WTC11 (cell line): Measurements from ENCODE around the gene PROSER3. TPM values are rescaled to one million over a fixed set of nuclear protein-coding genes. Genes with fewer than 3 reads are reported as not detected.

Source experiments
- ATAC-seq: fragments of 200-7000 bp; cut with Tn5 transposase; 2 replicates; pipeline ENCODE4 v1.10.0; 2021; ENCODE audit warnings: mild to moderate bottlenecking, moderate library complexity
- CTCF ChIA-PET: fragments of 300-600 bp; sonication (Branson Sonifier 250); formaldehyde crosslinking; loops from one replicate; lab custom pipeline; 2021; ENCODE audit warnings: antibody characterized with exemption; lab: Charles Lee
- POLR2A ChIA-PET: fragments of 350-600 bp; sonication (Branson Sonifier 250); formaldehyde crosslinking; loops from one replicate; lab custom pipeline; 2021; ENCODE audit warnings: antibody characterized with exemption; lab: Charles Lee
- DNase-seq: peaks from one replicate; pipeline ENCODE4 v3.0.0; 2021; ENCODE audit warnings: low spot score
- H3K27ac Mint-ChIP-seq: 2 replicates; pipeline ENCODE4 v1.8.0; 2021; ENCODE audit warnings: mixed read lengths
- H3K27me3 Mint-ChIP-seq: 2 replicates; pipeline ENCODE4 v1.8.0; 2021; ENCODE audit warnings: low read depth, mild to moderate bottlenecking, moderate library complexity, mixed read lengths
- H3K36me3 Mint-ChIP-seq: 2 replicates; pipeline ENCODE4 v1.8.0; 2021; ENCODE audit warnings: mixed read lengths
- H3K4me1 Mint-ChIP-seq: 2 replicates; pipeline ENCODE4 v1.8.0; 2022; ENCODE audit warnings: mixed read lengths
- H3K4me3 Mint-ChIP-seq: 2 replicates; pipeline ENCODE4 v1.8.0; 2021; ENCODE audit warnings: mild to moderate bottlenecking, moderate library complexity, mixed read lengths
- H3K9me3 Mint-ChIP-seq: 2 replicates; pipeline ENCODE4 v1.8.0; 2021; ENCODE audit warnings: mixed read lengths
- ATF1 ChIP-seq: sonication (generic); formaldehyde crosslinking; IDR thresholded peaks from 2 replicates; pipeline ENCODE4 v1.8.1; 2023; ENCODE audit warnings: mild to moderate bottlenecking, moderate library complexity, missing genetic modification reagents
- ATF2 ChIP-seq: sonication (generic); formaldehyde crosslinking; IDR thresholded peaks from 2 replicates; pipeline ENCODE4 v1.8.1; 2022; ENCODE audit warnings: low read depth, missing genetic modification reagents, borderline replicate concordance
- CTCF ChIP-seq: fragments of 200-600 bp; IDR thresholded peaks from 2 replicates; pipeline ENCODE4 v1.8.0; 2022; ENCODE audit warnings: antibody characterized with exemption
- ESRRA ChIP-seq: sonication (generic); formaldehyde crosslinking; IDR thresholded peaks from 2 replicates; pipeline ENCODE4 v1.8.1; 2022; ENCODE audit warnings: mild to moderate bottlenecking, missing genetic modification reagents, borderline replicate concordance
- ETV6 ChIP-seq: sonication (generic); formaldehyde crosslinking; IDR thresholded peaks from 2 replicates; pipeline ENCODE4 v1.8.1; 2022; ENCODE audit warnings: mild to moderate bottlenecking, missing genetic modification reagents
- FOXK1 ChIP-seq: sonication (generic); formaldehyde crosslinking; IDR thresholded peaks from 2 replicates; pipeline ENCODE4 v1.8.0; 2022; ENCODE audit warnings: mild to moderate bottlenecking, moderate library complexity, missing genetic modification reagents
- FOXP1 ChIP-seq: sonication (generic); formaldehyde crosslinking; IDR thresholded peaks from 2 replicates; pipeline ENCODE4 v1.8.0; 2022; ENCODE audit warnings: missing genetic modification reagents, mild to moderate bottlenecking, moderate library complexity, borderline replicate concordance
- GABPB1 ChIP-seq: sonication (generic); formaldehyde crosslinking; IDR thresholded peaks from 2 replicates; pipeline ENCODE4 v1.8.1; 2023; ENCODE audit warnings: mild to moderate bottlenecking, missing genetic modification reagents
- GRHL2 ChIP-seq: fragments of 250-450 bp; sonication (Bioruptor Pico); IDR thresholded peaks from 2 replicates; pipeline ENCODE4 v1.8.0; 2022; ENCODE audit warnings: mild to moderate bottlenecking, moderate library complexity; ENCODE audit not compliant: insufficient replicate concordance, severe bottlenecking
- JAZF1 ChIP-seq: fragments of 250-450 bp; sonication (Bioruptor Pico); IDR thresholded peaks from 2 replicates; pipeline ENCODE4 v1.9.0; 2021; ENCODE audit warnings: moderate library complexity, mild to moderate bottlenecking, inconsistent platforms
- MYBL2 ChIP-seq: sonication (generic); formaldehyde crosslinking; IDR thresholded peaks from 2 replicates; pipeline ENCODE4 v1.8.1; 2023; ENCODE audit warnings: mild to moderate bottlenecking, moderate library complexity, missing genetic modification reagents
- NFE2L1 ChIP-seq: sonication (generic); formaldehyde crosslinking; IDR thresholded peaks from 2 replicates; pipeline ENCODE4 v1.8.1; 2023; ENCODE audit warnings: missing genetic modification reagents
- NR1H2 ChIP-seq: sonication (generic); formaldehyde crosslinking; IDR thresholded peaks from 2 replicates; pipeline ENCODE4 v1.9.0; 2021; ENCODE audit warnings: mild to moderate bottlenecking, moderate library complexity, missing genetic modification reagents
- TEAD1 ChIP-seq: sonication (generic); formaldehyde crosslinking; IDR thresholded peaks from 2 replicates; pipeline ENCODE4 v1.8.0; 2022; ENCODE audit warnings: mild to moderate bottlenecking, missing genetic modification reagents
- TP53 ChIP-seq: sonication (generic); formaldehyde crosslinking; IDR thresholded peaks from 2 replicates; pipeline ENCODE4 v1.8.1; 2023; ENCODE audit warnings: mild to moderate bottlenecking, missing genetic modification reagents
- USF1 ChIP-seq: sonication (generic); formaldehyde crosslinking; IDR thresholded peaks from 2 replicates; pipeline ENCODE4 v1.8.0; 2022; ENCODE audit warnings: mild to moderate bottlenecking, missing genetic modification reagents
- USF2 ChIP-seq: sonication (generic); formaldehyde crosslinking; IDR thresholded peaks from 2 replicates; pipeline ENCODE4 v1.8.1; 2023; ENCODE audit warnings: mild to moderate bottlenecking, missing genetic modification reagents, moderate library complexity
- ZNF263 ChIP-seq: sonication (generic); formaldehyde crosslinking; IDR thresholded peaks from 2 replicates; pipeline ENCODE4 v1.8.1; 2022; ENCODE audit warnings: low read depth, mild to moderate bottlenecking, moderate library complexity, missing genetic modification reagents
- ZNF396 ChIP-seq: fragments of 250-450 bp; sonication (Bioruptor Pico); IDR thresholded peaks from 2 replicates; pipeline ENCODE4 v1.8.0; 2021; ENCODE audit warnings: mild to moderate bottlenecking, moderate library complexity, borderline replicate concordance
- ZNF532 ChIP-seq: fragments of 250-450 bp; sonication (Bioruptor Pico); IDR thresholded peaks from 2 replicates; pipeline ENCODE4 v1.9.0; 2021; ENCODE audit warnings: mild to moderate bottlenecking, borderline replicate concordance
- total RNA-seq: library from RNA; stranded (reverse); gene quantifications from 3 replicates; pipeline ENCODE4 v1.2.3, GENCODE V29; 2021
- TF ChIP-seq, protein P1 (sequence below): sonication (generic); formaldehyde crosslinking; IDR thresholded peaks from 2 replicates; pipeline ENCODE4 v1.8.1; 2023; ENCODE audit warnings: mild to moderate bottlenecking, missing genetic modification reagents
- TF ChIP-seq, protein P2 (sequence below): sonication (generic); formaldehyde crosslinking; IDR thresholded peaks from 2 replicates; pipeline ENCODE4 v1.8.0; 2022; ENCODE audit warnings: mild to moderate bottlenecking, missing genetic modification reagents

Gene PROSER3
- total RNA-seq, 1 experiment from 2014 or later, result 32.9 TPM

- Mint-ChIP-seq H3K36me3 (no peaks in the 10 kb centered on the region), H3K27ac (no peak overlapping the region), H3K27me3 (peaks cover 32% of the 10 kb centered on the region), H3K4me1 (peaks cover 9% of the 10 kb centered on the region), H3K4me3 (no peak overlapping the region), H3K9me3 (no peaks in the 10 kb centered on the region)
- ChIA-PET CTCF (interaction anchor here (0.5 to 2.8 kb wide), 2 partner anchors 8 to 113 kb away, joined by 4 to 11 read pairs; no protein-coding TSS in a partner anchor), POLR2A (no interaction called here)
- DNase-seq, result no peak
- no peak for ATAC-seq
- TF ChIP-seq ATF2 (no peak), NR1H2 (CRISPR knock-in tag) (no peak), ZNF263 (CRISPR knock-in tag) (no peak), USF2 (CRISPR knock-in tag) (no peak), JAZF1 (no peak), TP53 (CRISPR knock-in tag) (no peak), ESRRA (CRISPR knock-in tag) (no peak)
- TF ChIP-seq, protein P1, sequence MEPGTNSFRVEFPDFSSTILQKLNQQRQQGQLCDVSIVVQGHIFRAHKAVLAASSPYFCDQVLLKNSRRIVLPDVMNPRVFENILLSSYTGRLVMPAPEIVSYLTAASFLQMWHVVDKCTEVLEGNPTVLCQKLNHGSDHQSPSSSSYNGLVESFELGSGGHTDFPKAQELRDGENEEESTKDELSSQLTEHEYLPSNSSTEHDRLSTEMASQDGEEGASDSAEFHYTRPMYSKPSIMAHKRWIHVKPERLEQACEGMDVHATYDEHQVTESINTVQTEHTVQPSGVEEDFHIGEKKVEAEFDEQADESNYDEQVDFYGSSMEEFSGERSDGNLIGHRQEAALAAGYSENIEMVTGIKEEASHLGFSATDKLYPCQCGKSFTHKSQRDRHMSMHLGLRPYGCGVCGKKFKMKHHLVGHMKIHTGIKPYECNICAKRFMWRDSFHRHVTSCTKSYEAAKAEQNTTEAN (CRISPR knock-in tag), result no peak
These were observed 34.9 kb downstream of the PROSER3 start for GRCh38 chr19:35792888-35793287.

GRCh38 chr19:35793381-35794165 is 35.6 kb downstream of the PROSER3 start:
- Mint-ChIP-seq H3K36me3 (no peaks in the 10 kb centered on the region), H3K27ac (no peak overlapping the region), H3K4me1 (peaks cover 12% of the 10 kb centered on the region), H3K27me3 (peaks cover 37% of the 10 kb centered on the region), H3K4me3 (no peak overlapping the region), H3K9me3 (no peaks in the 10 kb centered on the region)
- CTCF ChIA-PET, result interaction anchor here (0.5 to 2.8 kb wide), 4 partner anchors 9 to 112 kb away, joined by 3 to 11 read pairs (median 4); no protein-coding TSS in a partner anchor
- POLR2A ChIA-PET, result interaction anchor here (0.5 to 0.7 kb wide), 3 partner anchors 42 to 113 kb away, joined by 3 to 4 read pairs (median 3); no protein-coding TSS in a partner anchor
- ATAC-seq (no peak), DNase-seq (no peak)
- TF ChIP-seq MYBL2 (CRISPR knock-in tag) (no peak), ATF1 (CRISPR knock-in tag) (no peak), ZNF532 (CRISPR knock-in tag) (no peak), CTCF (no peak), FOXP1 (CRISPR knock-in tag) (no peak), ZNF396 (CRISPR knock-in tag) (no peak), FOXK1 (CRISPR knock-in tag) (no peak), ETV6 (CRISPR knock-in tag) (no peak), ZNF263 (CRISPR knock-in tag) (no peak), GRHL2 (no peak), GABPB1 (CRISPR knock-in tag) (no peak), NFE2L1 (no peak), USF1 (CRISPR knock-in tag) (no peak), TEAD1 (no peak)
- TF ChIP-seq, protein P2, sequence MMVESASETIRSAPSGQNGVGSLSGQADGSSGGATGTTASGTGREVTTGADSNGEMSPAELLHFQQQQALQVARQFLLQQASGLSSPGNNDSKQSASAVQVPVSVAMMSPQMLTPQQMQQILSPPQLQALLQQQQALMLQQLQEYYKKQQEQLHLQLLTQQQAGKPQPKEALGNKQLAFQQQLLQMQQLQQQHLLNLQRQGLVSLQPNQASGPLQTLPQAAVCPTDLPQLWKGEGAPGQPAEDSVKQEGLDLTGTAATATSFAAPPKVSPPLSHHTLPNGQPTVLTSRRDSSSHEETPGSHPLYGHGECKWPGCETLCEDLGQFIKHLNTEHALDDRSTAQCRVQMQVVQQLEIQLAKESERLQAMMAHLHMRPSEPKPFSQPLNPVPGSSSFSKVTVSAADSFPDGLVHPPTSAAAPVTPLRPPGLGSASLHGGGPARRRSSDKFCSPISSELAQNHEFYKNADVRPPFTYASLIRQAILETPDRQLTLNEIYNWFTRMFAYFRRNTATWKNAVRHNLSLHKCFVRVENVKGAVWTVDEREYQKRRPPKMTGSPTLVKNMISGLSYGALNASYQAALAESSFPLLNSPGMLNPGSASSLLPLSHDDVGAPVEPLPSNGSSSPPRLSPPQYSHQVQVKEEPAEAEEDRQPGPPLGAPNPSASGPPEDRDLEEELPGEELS, result no peak
